HG03066 (cell line): ENCODE data around the gene UGT2B17.

Experiments
- ATAC-seq: cut with Tn5 transposase; IDR thresholded peaks from one replicate; pipeline ENCODE4 v1.9.1; 2021; ENCODE audit warnings: low read depth; ENCODE audit not compliant: unreplicated experiment

Gene UGT2B17

GRCh38 chr4:68490826-68491457 lies 85.2 kb downstream of the UGT2B17 start:
- ATAC-seq = no peak

DNA sequence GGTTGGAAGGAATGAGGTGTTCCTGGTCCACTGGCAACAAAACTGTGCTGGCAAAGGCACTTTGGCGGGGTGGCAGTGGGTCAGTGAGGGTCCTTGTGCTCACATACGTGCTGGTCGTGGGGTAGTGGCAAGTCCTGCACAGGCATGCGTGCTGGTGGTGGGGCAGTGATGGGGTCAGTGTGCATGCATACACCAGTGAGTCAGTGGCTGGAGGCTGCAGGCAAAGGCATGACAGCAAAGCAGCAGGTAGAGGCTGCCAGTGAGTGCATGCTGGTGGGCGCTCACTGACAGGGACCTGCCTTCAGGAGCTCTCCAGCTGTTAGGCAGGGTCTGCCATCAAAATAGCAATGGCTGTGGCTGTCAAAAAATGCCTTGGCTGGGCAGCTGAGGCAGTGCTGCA lies 86.8 kb downstream of the UGT2B17 start:
- no peak for ATAC-seq
